CD14-positive monocyte (primary cell): ENCODE results near the gene FCRL5. TPM values are rescaled to one million over a fixed set of nuclear protein-coding genes. Genes with fewer than 3 reads are reported as not detected.

Source experiments
- DNase-seq, 3 donors: peaks; one replicate each; pipeline ENCODE4 v3.0.0-alpha.2; 2011 to 2022
- H2AFZ ChIP-seq: 2 replicates; pipeline ENCODE4 v1.6.0; 2012; ENCODE audit warnings: mild to moderate bottlenecking, low read depth, low read length, inconsistent platforms; ENCODE audit not compliant: insufficient read depth, poor library complexity, severe bottlenecking
- H3K27ac ChIP-seq, 2 donors: 1 replicate in 1 of 2; 2 replicates in 1 of 2; pipeline ENCODE4 v1.5.1; 2012 to 2013; ENCODE audit warnings: low read length in 2 of 2, control low read depth in 1 of 2, inconsistent platforms in 1 of 2, low read depth in 1 of 2, mild to moderate bottlenecking in 1 of 2
- H3K27me3 ChIP-seq, 2 donors: one replicate each; pipeline versions ENCODE4 v1.6.0 to v1.6.1; 2011 to 2013; ENCODE audit warnings: low read length in 2 of 2; ENCODE audit not compliant: control insufficient read depth in 2 of 2, insufficient read depth in 2 of 2
- H3K36me3 ChIP-seq, 2 donors: replicated peaks in 1 of 2; 1 replicate in 1 of 2; 2 replicates in 1 of 2; pipeline versions ENCODE4 v1.5.1 to v1.6.1; 2012 to 2013; ENCODE audit warnings: low read length in 2 of 2, control low read depth in 1 of 2, inconsistent platforms in 1 of 2, mild to moderate bottlenecking in 1 of 2; ENCODE audit not compliant: insufficient read depth in 2 of 2, control insufficient read depth in 1 of 2
- H3K4me1 ChIP-seq, 2 donors: 1 replicate in 1 of 2; 2 replicates in 1 of 2; pipeline versions ENCODE4 v1.5.1 to v1.6.1; 2012 to 2013; ENCODE audit warnings: low read length in 2 of 2, control low read depth in 1 of 2, inconsistent platforms in 1 of 2, mild to moderate bottlenecking in 1 of 2, moderate library complexity in 1 of 2; ENCODE audit not compliant: insufficient read depth in 2 of 2, control insufficient read depth in 1 of 2
- H3K4me2 ChIP-seq: replicated peaks from 2 replicates; pipeline ENCODE3; 2012; ENCODE audit warnings: low read length, moderate library complexity, mild to moderate bottlenecking; ENCODE audit not compliant: poor library complexity, severe bottlenecking; ENCODE audit errors: extremely low read depth
- H3K4me3 ChIP-seq, 3 experiments: fragments of 200-600 bp in 1 of 3; sonication (generic) in 1 of 3; replicated peaks in 1 of 3; 1 replicate in 2 of 3; 2 replicates in 1 of 3; pipeline ENCODE4 v1.5.1; 2011 to 2013; ENCODE audit warnings: low read length in 3 of 3, mild to moderate bottlenecking in 3 of 3, control low read depth in 2 of 3, low read depth in 2 of 3, inconsistent platforms in 1 of 3, moderate library complexity in 1 of 3
- H3K79me2 ChIP-seq: 2 replicates; pipeline ENCODE4 v1.6.0; 2012; ENCODE audit warnings: mild to moderate bottlenecking, control low read depth, inconsistent platforms, low read length, moderate library complexity; ENCODE audit not compliant: insufficient read depth
- H3K9ac ChIP-seq: 2 replicates; pipeline ENCODE4 v1.6.0; 2017; ENCODE audit warnings: low read length, mild to moderate bottlenecking; ENCODE audit not compliant: insufficient read depth, poor library complexity, severe bottlenecking
- H3K9me3 ChIP-seq, 2 donors: replicated peaks in 1 of 2; 1 replicate in 1 of 2; 2 replicates in 1 of 2; pipeline versions ENCODE4 v1.5.1 to v1.6.1; 2012 to 2013; ENCODE audit warnings: low read length in 2 of 2, control low read depth in 1 of 2; ENCODE audit not compliant: control insufficient read depth in 1 of 2, insufficient read depth in 1 of 2
- H4K20me1 ChIP-seq: 2 replicates; pipeline ENCODE4 v1.6.0; 2012; ENCODE audit warnings: mild to moderate bottlenecking, low read length, control low read depth, moderate library complexity; ENCODE audit not compliant: insufficient read depth
- H3K27ac Mint-ChIP-seq, 7 donors: one replicate each; pipeline ENCODE4 v1.8.0; 2020; ENCODE audit warnings: mild to moderate bottlenecking in 7 of 7, mixed read lengths in 7 of 7, moderate library complexity in 6 of 7, inconsistent platforms in 2 of 7
- H3K27me3 Mint-ChIP-seq, 3 donors: one replicate each; pipeline ENCODE4 v1.8.0; 2021 to 2022; ENCODE audit warnings: low read depth in 3 of 3, mild to moderate bottlenecking in 3 of 3, mixed read lengths in 3 of 3, moderate library complexity in 3 of 3, inconsistent platforms in 1 of 3
- H3K36me3 Mint-ChIP-seq, 2 donors: one replicate each; pipeline ENCODE4 v1.8.0; 2020; ENCODE audit warnings: mixed read lengths in 2 of 2, inconsistent platforms in 1 of 2, mild to moderate bottlenecking in 1 of 2
- H3K4me1 Mint-ChIP-seq: one replicate; pipeline ENCODE4 v1.8.0; 2020; ENCODE audit warnings: mild to moderate bottlenecking, mixed read lengths
- H3K4me3 Mint-ChIP-seq, 2 donors: one replicate each; pipeline ENCODE4 v1.8.0; 2020; ENCODE audit warnings: mild to moderate bottlenecking in 2 of 2, mixed read lengths in 2 of 2, moderate library complexity in 1 of 2
- H3K9me3 Mint-ChIP-seq, 7 donors: one replicate each; pipeline ENCODE4 v1.8.0; 2020 to 2022; ENCODE audit warnings: mixed read lengths in 7 of 7, mild to moderate bottlenecking in 6 of 7, moderate library complexity in 6 of 7, inconsistent platforms in 2 of 7
- CTCF ChIP-seq: fragments of 200-600 bp; IDR thresholded peaks from one replicate; pipeline ENCODE4 v1.8.0; 2022; ENCODE audit warnings: antibody characterized with exemption, mild to moderate bottlenecking
- WGBS: methylation state at CpG from one replicate; pipeline ENCODE4 v1.1.5; 2013; ENCODE audit warnings: missing lambda C conversion rate; ENCODE audit not compliant: insufficient coverage; 5-methylcytosine and 5-hydroxymethylcytosine counted together
- intact Hi-C, 2 donors: fragments of 100-400 bp; cut with micrococcal nuclease; formaldehyde crosslinking; loops; one replicate each; pipeline versions ENCODE4 v1.15.0 to v1.15.1; 2023
- polyA plus RNA-seq, 3 donors: library from polyadenylated mRNA; depleted of rRNA in 1 of 3; unstranded in 2 of 3; stranded (reverse) in 1 of 3; fragments of 300-500 nt in 2 of 3; fragments of >200 nt in 1 of 3; fragmentation: Illumina TruSeq in 2 of 3; gene quantifications; 1 replicate in 2 of 3; 2 replicates in 1 of 3; pipeline ENCODE4 v1.2.3, GENCODE V29; 2012 to 2021

The FCRL5 gene
- polyA plus RNA-seq, 3 donors: 0.06 to 0.25 TPM; not detected in 1

GRCh38 chr1:157580179-157580827, 28.0 kb upstream of the FCRL5 start:
- Mint-ChIP-seq H3K36me3 (no peaks in the 10 kb centered on the region), H3K9me3 (peaks cover 4 to 11% (median 8%) of the 10 kb centered on the region in 7 donors), H3K27me3 (peaks cover 54 to 83% (median 72%) of the 10 kb centered on the region in 3 donors), H3K4me3 (peak overlapping the region in 1 of 2 donors; percentile 64), H3K4me1 (peaks cover 1% of the 10 kb centered on the region), H3K27ac (no peak overlapping the region)
- WGBS: 6% methylated on average over 3 of the region's 4 CpGs
- peak; percentile 82 for TF ChIP-seq CTCF
- Histone ChIP-seq H3K27ac (no peak overlapping the region), H3K4me1 (no peaks in the 10 kb centered on the region), H2AFZ (no peak overlapping the region), H3K4me2 (no peak overlapping the region), H3K36me3 (no peaks in the 10 kb centered on the region), H3K4me3 (no peak overlapping the region), H3K79me2 (no peaks in the 10 kb centered on the region), H3K9me3 (peaks cover 6 to 12% of the 10 kb centered on the region in 2 donors), H3K27me3 (peaks cover 44 to 69% of the 10 kb centered on the region in 2 donors), H3K9ac (no peak overlapping the region), H4K20me1 (no peaks in the 10 kb centered on the region)
- intact Hi-C loops: loop anchor here in 1 of 2 donors (5.0 to 10.0 kb wide), 2 partner anchors 104 to 367 kb away; no protein-coding TSS in a partner anchor
- peak; percentile 20 to 50 (median 38) for DNase-seq

- Mint-ChIP-seq H3K4me3 (no peak overlapping the region), H3K27ac (no peak overlapping the region), H3K36me3 (no peaks in the 10 kb centered on the region), H3K9me3 (no peaks in the 10 kb centered on the region), H3K27me3 (peaks cover 39 to 72% (median 56%) of the 10 kb centered on the region in 3 donors), H3K4me1 (peaks cover 1% of the 10 kb centered on the region)
- Histone ChIP-seq H3K4me2 (no peak overlapping the region), H3K79me2 (no peaks in the 10 kb centered on the region), H3K9ac (no peak overlapping the region), H3K4me3 (no peak overlapping the region), H3K27me3 (peaks cover 32 to 58% of the 10 kb centered on the region in 2 donors), H3K9me3 (no peaks in the 10 kb centered on the region), H3K36me3 (no peaks in the 10 kb centered on the region), H3K27ac (no peak overlapping the region), H2AFZ (no peak overlapping the region), H3K4me1 (no peaks in the 10 kb centered on the region), H4K20me1 (no peaks in the 10 kb centered on the region)
- WGBS: 100% methylated on average over 2 of the region's 3 CpGs
- DNase-seq: no peak
- no peak for TF ChIP-seq CTCF
- intact Hi-C loops: loop anchor here in 1 of 2 donors (10.0 kb wide), 1 partner anchor 357 kb away; no protein-coding TSS in a partner anchor
Observed at GRCh38 chr1:157577420-157577819, 25.1 kb upstream of the FCRL5 start.
